ENCODE data around the gene WRAP53. TPM values are rescaled to one million over a fixed set of nuclear protein-coding genes. Genes with fewer than 3 reads are reported as not detected.

Gene WRAP53
- total RNA-seq, 1 donor from 2014 or later = 17.1 TPM

GRCh38 chr17:7719661-7720060 is 31.4 kb downstream of the WRAP53 start:
- CTCF ChIA-PET = no interaction called here
- Mint-ChIP-seq H3K36me3 (ENCODE audit: low read depth) (no peaks in the 10 kb centered on the region), H3K4me1 (peaks cover 18% of the 10 kb centered on the region), H3K27me3 (peaks cover 59% of the 10 kb centered on the region), H3K9me3 (no peaks in the 10 kb centered on the region), H3K27ac (no peak overlapping the region), H3K4me3 (no peak overlapping the region)
- intact Hi-C loops (cut with micrococcal nuclease) = no loop called here
- POLR2A ChIA-PET = no interaction called here
- no peak for TF ChIP-seq CTCF (IDR thresholded peaks at IDR 0.05)
- DNase-seq = no peak
- ATAC-seq (ENCODE audit: low read depth) = no peak

GRCh38 chr17:7720125-7720524 is 31.8 kb downstream of the WRAP53 start:
- intact Hi-C loops (cut with micrococcal nuclease) = no loop called here
- Mint-ChIP-seq H3K36me3 (ENCODE audit: low read depth) (no peaks in the 10 kb centered on the region), H3K27me3 (peaks cover 58% of the 10 kb centered on the region), H3K9me3 (no peaks in the 10 kb centered on the region), H3K27ac (no peak overlapping the region), H3K4me3 (no peak overlapping the region), H3K4me1 (peaks cover 18% of the 10 kb centered on the region)
- DNase-seq = no peak
- POLR2A ChIA-PET = no interaction called here
- no peak for TF ChIP-seq CTCF (IDR thresholded peaks at IDR 0.05)
- no peak for ATAC-seq (ENCODE audit: low read depth)
- CTCF ChIA-PET = no interaction called here

- POLR2A ChIA-PET = no interaction called here
- no peak overlapping the region for H3K4me3 Mint-ChIP-seq
- peaks cover 14% of the 10 kb centered on the region for H3K4me1 Mint-ChIP-seq
These were observed 33.3 kb downstream of the WRAP53 start for GRCh38 chr17:7721612-7722011.

GRCh38 chr17:7727886-7728285 is 39.6 kb downstream of the WRAP53 start:
- no peak for TF ChIP-seq CTCF (IDR thresholded peaks at IDR 0.05)
- ChIA-PET CTCF (interaction anchor here (0.6 to 1.6 kb wide), 2 partner anchors 16 to 1317 kb away, joined by 4 read pairs; no protein-coding TSS in a partner anchor), POLR2A (no interaction called here)
- Mint-ChIP-seq H3K27ac (no peak overlapping the region), H3K9me3 (no peaks in the 10 kb centered on the region), H3K4me3 (no peak overlapping the region), H3K27me3 (peaks cover 16% of the 10 kb centered on the region), H3K36me3 (ENCODE audit: low read depth) (no peaks in the 10 kb centered on the region), H3K4me1 (peaks cover 8% of the 10 kb centered on the region)
- ATAC-seq (ENCODE audit: low read depth) (no peak), DNase-seq (no peak)
- intact Hi-C loops (cut with micrococcal nuclease) = no loop called here

More at GRCh38 chr17:7721612-7722011, 33.3 kb downstream of the WRAP53 start:
- Mint-ChIP-seq H3K36me3 (ENCODE audit: low read depth) (no peaks in the 10 kb centered on the region), H3K27ac (no peak overlapping the region), H3K9me3 (no peaks in the 10 kb centered on the region), H3K27me3 (peaks cover 47% of the 10 kb centered on the region)
- DNase-seq = no peak
- CTCF ChIA-PET = no interaction called here
- no peak for ATAC-seq (ENCODE audit: low read depth)
- TF ChIP-seq CTCF (IDR thresholded peaks at IDR 0.05) = no peak
- intact Hi-C loops (cut with micrococcal nuclease) = no loop called here

GRCh38 chr17:7729816-7730215 is 41.5 kb downstream of the WRAP53 start:
- intact Hi-C loops (cut with micrococcal nuclease) = no loop called here
- Mint-ChIP-seq H3K27me3 (peaks cover 12% of the 10 kb centered on the region), H3K4me3 (no peak overlapping the region), H3K27ac (no peak overlapping the region), H3K4me1 (peaks cover 8% of the 10 kb centered on the region), H3K9me3 (no peaks in the 10 kb centered on the region), H3K36me3 (ENCODE audit: low read depth) (no peaks in the 10 kb centered on the region)
- DNase-seq = no peak
- CTCF ChIA-PET = no interaction called here
- no peak for TF ChIP-seq CTCF (IDR thresholded peaks at IDR 0.05)
- POLR2A ChIA-PET = interaction anchor here (0.7 to 1.2 kb wide), 2 partner anchors 42 to 492 kb away, joined by 3 to 5 read pairs; partner anchors contain the start of gene TP53
- ATAC-seq (ENCODE audit: low read depth) = no peak

Measured in activated B cell treated with CpG ODN at 0.5 μM for 24 hours (primary cell).